ENCODE results near the gene MVB12B.

DNA sequence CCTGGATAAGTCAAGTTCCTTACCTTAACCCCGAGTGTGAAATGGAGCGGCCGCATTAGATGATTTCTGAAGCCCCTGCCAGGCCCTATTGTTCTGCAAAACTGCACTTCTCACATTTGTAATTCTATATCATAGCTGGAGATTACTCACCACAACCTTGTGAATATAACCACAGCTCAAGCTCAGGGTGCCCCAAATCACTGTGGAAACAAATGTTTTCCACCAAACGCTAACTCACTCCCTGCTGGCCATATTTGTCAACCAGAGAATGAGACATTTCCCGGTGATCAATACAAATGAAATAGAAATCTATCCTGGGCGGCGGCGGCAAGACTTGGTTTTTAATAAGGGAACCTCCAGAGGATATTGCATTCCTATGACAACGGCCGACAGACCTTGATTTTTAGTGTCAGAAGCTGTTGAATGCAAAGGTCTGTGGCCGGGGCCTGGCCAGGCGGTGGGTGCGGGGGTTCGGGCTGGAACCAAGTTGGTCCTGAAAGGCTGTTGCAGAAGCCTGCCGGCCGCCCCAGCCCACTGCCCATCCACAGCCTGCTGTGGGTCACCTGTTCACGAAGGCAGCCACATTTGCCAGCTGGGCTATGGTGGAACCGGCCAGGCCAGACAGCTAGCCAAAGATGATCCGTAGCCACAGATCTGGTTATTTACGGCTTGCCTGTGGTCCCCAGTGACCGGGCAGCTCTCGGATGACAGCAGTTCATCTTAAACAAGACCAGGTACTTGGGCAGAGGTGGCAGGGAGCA, 193.2 kb downstream of the MVB12B start:
- no peak for TF ChIP-seq POLR2A (IDR thresholded peaks at IDR 0.05)
- TF ChIP-seq, protein P1, sequence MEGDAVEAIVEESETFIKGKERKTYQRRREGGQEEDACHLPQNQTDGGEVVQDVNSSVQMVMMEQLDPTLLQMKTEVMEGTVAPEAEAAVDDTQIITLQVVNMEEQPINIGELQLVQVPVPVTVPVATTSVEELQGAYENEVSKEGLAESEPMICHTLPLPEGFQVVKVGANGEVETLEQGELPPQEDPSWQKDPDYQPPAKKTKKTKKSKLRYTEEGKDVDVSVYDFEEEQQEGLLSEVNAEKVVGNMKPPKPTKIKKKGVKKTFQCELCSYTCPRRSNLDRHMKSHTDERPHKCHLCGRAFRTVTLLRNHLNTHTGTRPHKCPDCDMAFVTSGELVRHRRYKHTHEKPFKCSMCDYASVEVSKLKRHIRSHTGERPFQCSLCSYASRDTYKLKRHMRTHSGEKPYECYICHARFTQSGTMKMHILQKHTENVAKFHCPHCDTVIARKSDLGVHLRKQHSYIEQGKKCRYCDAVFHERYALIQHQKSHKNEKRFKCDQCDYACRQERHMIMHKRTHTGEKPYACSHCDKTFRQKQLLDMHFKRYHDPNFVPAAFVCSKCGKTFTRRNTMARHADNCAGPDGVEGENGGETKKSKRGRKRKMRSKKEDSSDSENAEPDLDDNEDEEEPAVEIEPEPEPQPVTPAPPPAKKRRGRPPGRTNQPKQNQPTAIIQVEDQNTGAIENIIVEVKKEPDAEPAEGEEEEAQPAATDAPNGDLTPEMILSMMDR (IDR thresholded peaks at IDR 0.05) = no peak
